GM19372 (cell line): ENCODE data around the gene GALNT8.

Experiments used
- ATAC-seq: cut with Tn5 transposase; IDR thresholded peaks from one replicate; pipeline ENCODE4 v1.9.1; 2021; ENCODE audit warnings: mild to moderate bottlenecking, low read depth, moderate library complexity; ENCODE audit not compliant: unreplicated experiment

Gene GALNT8

DNA sequence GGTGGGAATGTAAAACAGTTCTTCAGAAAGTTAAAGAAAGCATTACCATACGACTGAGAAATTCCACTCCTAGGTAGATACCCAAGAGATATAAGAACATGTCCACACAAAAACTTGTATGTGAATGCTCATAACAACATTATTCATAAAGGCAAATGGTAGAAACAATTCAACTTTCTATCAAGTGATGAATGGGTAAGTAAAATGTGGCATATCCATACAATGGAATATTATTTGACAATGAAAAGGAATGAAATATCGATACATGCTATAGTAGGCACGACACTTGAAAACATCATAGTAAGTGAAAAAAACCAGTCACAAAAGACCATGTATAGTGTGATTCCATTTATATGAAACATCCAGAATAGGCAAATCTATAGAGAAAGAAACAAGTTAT lies 71.3 kb downstream of the GALNT8 start:
- ATAC-seq = no peak

DNA sequence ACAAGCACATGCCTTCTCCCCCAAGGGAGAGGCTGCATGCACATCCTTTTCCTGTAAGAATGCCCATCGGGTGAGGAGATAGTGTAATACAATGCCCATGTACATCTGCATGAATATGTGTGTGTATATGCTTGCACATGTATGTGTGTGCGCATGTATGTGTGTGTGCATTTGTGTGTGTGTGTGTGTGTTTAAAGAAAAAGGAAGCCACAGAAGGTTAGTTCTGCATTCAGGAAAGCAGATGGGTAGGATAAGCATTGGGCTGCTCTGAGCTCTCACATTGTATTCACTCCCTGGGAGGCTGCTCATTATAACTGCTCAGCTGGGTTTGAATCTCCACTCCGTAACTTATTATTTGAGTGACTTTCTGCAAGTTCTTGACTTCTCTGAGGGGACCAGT lies 74.3 kb downstream of the GALNT8 start:
- no peak for ATAC-seq

DNA sequence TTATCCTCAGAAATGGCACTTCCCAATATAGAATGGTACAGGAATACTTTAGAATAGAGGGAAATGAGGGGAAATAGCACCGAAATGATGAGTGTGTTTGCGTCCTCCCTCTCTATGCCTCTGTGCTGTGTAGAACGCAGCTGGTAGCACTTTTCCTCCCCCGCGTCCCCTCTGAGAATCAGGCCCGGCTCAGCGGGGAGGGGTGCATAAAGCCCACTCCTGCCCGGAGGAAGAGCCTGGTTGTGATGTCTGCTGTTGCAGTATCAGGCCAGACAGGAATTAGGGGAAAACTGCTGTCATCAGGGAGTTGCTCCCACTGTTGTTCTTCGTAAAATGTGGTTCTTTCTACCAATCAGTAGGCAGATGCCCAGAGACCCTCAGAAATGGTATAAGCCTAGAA lies 76.0 kb downstream of the GALNT8 start:
- ATAC-seq = no peak

DNA sequence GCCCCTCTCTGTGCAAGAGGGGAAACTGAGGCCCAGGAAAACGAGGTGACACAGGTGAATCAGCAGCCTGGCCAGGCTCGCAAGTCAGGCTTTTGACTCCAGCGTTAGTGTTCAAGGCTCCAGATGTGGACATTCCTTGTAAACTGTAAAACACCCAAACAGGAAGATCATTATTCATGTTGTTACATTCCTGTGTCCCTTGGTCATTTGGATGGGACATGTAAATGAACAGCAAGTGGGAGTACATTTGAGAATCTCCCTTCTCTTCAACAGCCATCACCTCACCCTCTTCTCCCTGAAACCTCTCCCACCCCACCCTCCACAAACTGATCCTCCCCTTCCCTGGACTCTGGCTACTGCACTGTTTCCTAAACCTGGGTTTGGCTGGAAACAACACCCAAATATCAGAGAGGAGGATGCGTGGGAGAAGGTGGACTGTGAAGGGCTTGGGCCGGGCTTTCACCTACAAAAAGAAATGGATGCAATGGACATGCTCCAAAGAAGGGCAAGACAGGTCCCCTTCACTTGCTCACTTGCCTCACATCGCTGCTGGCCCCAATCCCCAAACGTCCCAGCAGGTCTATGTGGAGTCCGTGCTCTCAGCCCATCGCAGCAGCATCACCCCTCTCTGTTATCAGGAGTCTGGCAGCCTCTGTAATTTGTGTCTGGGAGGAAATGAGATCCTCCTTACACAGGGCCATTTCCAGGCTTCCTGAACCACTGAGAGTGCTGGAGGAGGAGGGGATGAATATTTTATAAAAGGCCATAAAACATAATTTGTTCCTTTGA lies 76.7 kb downstream of the GALNT8 start:
- ATAC-seq = no peak

DNA sequence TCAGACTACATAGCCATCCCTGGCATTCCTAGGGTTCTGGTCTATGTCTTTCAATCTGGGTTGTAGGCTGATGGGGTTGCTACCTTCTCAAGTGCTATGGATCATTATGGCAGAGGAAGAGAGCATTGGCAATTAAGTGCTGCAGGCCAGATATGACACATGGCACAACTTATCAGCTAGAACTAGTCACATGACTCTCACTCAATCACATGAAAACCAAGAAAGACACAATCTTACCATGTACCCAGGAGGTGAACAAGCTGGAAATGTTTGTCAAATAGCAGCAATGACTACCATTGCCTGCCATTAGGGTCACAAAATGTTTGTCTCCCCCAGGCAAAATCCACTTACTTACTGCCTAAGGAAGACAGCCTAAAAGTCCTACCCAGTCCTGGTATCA lies 80.4 kb downstream of the GALNT8 start:
- no peak for ATAC-seq

DNA sequence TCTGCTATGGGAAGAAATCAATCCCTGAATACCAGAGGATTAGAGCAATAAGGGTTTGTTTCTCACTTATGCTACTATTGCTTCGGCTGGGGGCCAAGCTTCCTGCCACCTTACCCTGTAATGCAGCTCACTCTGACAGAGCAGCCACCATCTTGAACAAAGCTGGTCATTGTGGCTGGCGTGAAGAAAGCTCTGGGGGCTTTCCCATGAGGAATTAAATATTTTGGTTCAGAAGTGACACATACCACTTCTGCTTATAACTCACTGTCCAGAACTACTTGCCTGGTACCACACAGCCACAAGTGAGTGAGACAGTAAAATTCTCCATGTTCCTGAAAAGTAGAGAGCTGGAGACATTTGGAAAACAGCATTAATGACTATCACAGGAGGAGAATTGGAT lies 82.6 kb downstream of the GALNT8 start:
- ATAC-seq = no peak

DNA sequence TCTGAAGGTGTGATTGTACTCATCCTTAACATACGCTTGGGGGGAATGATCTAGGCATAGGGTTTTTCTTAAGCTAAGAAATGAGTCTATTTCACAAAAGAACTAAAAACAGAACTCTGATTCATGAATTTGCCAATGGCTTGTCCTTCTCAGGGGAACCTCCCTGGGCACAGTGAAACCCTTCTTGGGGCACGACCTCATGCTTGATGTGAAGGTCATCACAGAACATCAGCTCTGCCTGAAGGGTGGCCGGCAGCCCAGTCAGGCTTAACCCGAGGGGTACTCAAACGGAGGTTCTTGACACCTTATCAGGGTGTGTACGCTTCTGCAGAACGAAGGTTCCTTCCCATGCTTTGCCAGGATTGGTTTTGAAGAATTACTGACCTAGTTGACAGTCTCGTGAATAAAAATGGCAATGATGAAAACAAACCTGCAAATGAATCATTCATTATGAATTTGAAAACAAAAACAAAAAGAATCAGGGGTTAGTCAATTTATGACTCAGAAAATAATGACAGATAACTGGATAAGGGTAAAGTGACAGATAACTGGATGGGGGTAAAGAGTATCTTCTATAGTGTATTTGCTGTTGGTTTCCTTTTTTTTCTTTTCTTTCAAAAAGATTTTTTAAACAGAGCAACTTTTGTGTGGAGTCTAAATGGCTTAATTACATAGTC lies 86.4 kb downstream of the GALNT8 start:
- no peak for ATAC-seq

DNA sequence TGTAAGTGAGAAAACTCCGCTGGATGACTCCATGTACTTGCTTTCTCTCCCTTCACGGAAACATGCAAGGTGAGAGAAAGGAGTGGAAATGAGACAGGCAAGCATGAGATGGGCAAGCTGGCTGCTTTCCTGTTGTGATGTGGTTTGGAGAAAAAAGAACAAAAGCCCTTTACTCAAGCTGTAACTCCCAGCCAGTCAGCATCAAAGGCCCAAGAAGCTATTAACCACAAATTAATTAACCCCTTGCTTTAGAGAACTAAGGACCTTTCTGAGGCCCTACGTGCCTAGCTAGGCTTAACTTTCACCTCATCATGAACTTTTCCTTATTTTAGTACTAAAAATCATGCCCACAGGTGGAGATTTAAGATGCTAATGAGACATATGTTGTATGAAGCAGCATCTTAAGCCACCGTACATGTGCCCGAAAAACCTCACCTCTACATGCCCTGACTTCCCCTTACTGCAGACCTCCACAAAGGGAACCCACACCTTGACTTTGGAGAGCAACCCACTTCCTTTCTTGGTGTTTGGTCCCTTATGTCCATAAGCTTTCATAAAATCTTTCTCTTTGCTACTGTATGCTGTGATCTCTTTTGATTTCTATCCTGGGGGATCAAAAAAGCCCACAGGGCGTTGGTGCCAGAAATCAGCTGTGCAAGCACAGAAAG lies 87.0 kb downstream of the GALNT8 start:
- ATAC-seq = no peak

DNA sequence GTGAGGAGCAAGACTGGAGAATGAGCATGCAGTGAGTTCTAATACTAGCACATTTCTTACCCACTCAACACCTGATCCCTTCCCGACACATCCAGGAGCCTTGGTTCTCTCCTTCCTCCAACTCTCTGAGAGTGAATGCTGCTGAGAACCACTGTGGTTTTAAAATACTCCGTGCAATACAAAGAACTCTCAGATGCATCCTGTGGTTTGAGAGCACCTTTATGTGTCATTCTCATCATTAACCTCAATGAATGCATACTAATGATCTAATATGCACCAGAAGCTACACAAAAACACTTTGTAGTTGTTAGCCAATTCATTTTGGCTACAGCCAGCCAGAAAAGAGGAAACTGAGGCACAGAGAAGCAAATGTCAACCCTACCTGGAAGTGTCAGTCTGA lies 87.6 kb downstream of the GALNT8 start:
- ATAC-seq = no peak

DNA sequence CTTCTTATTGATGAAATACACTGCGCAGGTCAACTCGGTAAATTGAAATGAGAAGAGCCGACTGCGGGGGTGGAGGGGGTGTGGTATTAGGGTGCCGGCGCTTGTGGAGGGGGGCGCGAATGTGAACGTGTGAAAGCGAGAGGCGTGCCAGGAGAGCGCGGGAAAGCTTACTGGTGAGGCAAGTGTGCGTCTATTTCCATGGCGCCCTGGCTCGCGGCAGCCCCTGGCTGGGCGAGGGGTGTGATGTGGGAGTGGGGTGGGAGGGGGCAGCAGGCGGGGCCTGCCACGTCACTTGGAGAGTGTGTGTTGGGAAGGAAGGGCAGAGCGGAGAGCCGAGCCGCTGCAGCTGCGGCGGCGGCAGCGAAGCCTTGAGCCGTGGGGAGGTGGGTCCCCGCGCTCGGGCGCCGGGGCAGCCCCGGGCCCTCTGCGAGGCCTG lies 88.8 kb downstream of the GALNT8 start:
- no peak for ATAC-seq

DNA sequence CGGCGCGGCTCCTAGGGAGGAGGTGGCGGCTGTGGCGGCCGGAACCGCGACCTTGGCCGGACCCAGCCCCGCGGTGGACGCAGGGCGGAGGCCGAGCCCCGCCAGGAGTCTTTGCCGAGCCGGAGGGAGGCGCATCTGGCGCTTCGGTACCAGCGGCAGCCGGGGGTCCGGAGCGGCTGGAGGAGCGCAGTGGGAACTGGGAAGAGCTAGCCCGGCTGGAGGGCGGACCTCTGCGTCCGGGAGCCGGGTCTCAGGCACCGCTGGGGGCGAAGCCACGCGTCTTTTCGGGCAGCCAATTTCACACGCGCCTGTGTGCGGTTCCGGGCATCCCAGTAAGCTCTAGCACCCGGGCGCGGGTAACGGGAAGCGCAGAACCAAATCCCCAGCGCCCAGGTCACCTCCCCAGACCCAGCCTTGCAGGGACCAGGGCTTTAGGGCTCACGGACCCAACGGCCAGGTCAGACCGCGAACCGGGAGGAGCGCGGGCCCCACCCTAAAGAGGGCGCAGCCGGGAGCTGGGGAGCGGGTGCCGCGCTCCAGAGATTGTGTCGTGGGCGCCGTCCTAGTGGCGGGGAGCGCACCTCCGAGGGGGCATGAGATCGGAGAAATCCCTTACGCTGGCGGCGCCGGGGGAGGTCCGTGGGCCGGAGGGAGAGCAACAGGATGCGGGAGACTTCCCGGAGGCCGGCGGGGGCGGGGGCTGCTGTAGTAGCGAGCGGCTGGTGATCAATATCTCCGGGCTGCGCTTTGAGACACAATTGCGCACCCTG lies 89.4 kb downstream of the GALNT8 start:
- no peak for ATAC-seq

DNA sequence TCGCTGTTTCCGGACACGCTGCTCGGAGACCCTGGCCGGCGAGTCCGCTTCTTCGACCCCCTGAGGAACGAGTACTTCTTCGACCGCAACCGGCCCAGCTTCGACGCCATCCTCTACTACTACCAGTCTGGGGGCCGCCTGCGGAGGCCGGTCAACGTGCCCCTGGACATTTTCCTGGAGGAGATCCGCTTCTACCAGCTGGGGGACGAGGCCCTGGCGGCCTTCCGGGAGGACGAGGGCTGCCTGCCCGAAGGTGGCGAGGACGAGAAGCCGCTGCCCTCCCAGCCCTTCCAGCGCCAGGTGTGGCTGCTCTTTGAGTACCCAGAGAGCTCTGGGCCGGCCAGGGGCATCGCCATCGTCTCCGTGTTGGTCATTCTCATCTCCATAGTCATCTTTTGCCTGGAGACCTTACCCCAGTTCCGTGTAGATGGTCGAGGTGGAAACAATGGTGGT lies 90.0 kb downstream of the GALNT8 start:
- ATAC-seq = no peak

DNA sequence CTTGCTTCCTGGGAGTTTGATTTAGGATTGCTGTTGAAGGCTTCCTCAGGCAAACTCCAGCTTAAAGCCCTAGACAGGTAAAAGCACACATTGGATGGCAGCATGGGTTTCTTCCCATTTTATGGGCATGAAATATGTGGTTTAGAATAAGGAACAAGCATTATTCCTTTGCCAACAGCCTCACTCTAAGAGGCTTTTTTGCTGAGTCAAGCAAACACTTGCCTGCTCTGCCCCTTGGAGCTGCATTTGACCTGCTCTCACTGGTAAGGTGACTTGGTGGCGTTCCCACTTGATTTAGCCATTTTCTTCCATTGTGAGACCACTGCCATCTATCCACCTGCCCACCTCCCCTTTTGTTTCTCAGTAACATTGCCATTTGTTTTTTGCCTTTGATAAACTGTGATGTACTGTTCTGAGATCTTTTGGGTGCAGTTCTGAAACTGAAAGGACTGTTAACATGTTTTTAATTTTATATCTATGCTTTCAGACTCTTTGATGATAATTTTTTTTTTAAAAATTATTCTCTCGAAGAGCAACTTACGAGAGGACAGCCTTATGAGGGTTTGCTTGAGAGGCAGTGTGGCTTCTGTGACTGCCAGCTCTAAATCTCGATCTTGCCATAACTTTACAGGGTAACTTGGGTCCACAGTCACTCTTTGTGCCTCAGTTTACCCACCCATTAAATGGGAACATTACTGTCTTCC lies 92.6 kb downstream of the GALNT8 start:
- ATAC-seq = no peak

DNA sequence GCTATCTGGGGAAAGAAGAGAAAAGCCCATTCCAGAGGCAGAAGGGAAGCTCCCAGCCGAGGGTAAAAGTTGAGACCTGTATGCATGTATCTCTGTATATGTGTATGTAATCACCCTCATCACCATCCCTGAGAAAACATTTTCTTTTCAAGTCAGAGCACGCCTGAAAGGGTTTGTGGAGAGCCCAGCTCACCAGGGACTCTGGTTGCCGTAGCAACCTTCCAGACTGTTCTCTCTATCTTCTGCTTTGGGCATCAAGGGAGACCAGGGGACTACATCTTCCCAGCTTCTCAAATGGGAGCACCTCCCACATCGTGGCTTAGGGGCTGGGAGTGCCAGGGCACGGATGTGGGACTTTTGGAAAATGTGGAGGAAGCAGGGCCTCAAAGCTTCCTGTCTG lies 93.5 kb downstream of the GALNT8 start:
- ATAC-seq = no peak

DNA sequence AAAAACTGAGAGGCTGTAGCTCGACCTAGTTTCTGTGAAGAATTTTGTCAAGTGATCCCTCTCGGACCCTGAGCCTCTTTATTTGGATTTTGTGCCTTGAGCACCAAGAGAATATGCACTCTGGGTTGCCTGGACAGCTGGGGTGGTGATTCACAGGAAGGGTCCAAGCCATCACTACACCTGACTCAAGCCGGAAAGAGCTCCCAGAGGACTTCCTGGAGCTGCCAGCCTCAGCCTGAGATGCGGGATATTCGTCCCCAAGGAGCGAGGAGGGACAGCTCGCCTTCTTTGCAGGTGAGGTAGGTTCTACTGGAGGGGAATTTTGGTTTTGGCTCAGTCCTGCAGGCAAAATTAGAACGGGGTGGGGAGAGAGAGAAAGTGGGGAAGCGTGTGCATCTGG lies 94.3 kb downstream of the GALNT8 start:
- no peak for ATAC-seq

DNA sequence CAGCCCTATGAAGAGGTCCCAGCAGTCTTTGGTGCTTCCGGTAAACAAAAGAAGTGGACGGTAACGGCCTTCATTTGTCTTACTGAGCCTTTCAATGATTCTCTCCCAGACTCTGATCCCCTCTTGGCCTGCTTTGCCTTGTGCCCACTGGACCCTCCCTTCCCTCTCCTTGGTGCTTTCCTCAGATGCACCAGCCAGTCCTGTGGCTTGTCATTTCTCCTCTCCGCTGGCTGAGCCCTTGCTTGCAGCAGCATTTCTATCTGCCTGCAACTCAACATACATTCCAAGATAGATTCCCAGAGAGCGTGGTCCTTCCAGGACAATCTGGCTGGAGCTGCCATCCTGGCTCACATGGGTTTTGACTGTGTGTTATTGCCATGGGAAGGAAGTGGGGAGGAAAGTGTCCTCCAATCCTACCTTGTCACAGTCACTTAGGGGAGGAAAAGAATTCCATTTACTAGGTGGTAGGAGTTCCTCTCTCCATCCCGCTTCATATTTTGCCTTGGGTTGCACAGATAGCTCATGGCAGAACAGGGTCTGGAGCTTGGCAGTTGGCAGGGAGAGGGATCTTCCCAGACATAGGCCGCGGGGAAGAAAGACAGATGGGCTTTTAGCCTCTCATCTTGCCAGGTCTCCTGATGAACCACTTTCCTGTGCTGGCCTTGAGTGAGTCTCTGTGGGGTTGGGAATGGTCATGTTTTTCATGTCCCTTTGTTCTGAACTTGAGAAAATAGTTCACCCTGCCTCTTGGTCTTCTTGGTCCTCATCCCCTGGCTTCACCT lies 96.7 kb downstream of the GALNT8 start:
- no peak for ATAC-seq

DNA sequence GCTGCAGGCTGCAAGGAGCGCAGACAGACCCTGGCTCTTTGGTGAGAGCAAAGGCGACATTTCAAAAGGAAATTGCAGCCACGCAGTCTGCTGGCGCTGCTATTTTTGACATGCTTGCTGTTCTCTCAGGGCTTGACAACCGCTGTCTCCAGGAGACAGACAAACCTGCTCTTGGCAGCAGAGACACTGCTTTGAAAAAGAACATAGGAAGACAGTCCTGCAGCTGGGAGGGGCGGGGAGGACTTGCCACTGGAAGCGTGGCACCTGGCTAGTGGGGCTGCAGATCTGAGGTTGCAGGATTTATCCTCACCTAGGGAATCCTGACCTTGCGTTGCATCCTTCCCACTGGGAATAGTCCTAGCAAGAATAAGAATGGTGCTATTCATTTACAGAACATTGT lies 97.7 kb downstream of the GALNT8 start:
- ATAC-seq = no peak

DNA sequence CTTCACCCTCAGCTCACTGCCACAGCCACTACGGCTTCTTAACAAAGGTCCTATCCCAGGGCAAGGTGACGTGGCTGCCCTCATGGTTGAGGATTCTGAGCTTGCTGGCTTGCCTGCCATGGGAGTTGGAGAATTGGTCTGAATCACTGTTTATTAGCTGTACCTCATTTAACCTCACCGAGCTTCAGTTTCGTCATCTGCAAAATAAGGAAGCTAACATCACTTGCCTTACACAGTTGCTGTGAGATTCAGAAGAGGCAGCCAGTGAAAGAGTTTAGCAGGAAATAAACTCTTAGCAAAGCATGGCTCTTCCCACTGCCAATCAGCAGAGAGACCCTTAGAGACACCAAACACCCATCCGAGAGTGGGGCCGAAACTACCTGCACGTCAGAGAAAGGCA lies 99.5 kb downstream of the GALNT8 start:
- ATAC-seq = no peak

DNA sequence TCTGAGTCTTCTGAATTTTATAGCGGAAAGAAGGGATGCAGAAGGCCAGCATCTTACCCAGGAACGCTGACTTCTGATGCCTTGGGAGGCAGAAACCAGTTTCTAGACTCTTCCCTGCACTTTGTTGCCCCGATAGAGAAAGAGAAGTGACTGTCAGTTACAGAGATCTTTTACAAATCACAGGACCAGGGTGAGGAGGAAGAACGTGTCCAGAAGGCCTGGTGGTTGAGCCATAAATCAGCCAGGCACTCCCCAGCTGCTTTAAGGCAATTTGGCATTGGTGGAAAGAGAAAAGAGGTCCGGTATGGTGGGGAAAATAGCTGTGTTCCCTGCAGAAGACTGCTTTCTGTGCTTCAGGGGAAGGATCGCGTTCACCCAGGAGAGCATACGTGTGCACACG lies 100.8 kb downstream of the GALNT8 start:
- ATAC-seq = no peak
